ENCODE data around the gene MSH2. TPM values are rescaled to one million over a fixed set of nuclear protein-coding genes. Genes with fewer than 3 reads are reported as not detected.

MSH2 gene
- total RNA-seq, 1 donor from 2014 or later, result 56.5 TPM

DNA sequence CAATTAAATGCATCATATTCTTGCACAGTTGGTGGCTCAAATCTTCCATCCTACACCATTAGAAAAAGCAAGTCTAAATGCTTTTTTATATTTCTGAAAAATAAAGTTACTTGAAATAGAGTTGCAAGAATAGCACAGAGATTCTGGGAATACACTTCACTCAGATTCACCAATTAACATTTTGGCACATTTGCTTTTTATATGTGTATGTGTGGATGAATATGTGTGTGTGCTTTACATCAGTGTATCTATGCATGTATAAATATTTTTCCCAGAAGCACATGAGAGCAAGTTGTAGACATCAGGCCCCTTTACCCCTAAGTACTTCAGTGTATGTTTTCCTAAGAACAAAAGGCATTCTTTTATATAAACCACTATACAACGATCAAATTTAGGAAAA is 27.6 kb upstream of the MSH2 start:
- peaks cover 5% of the 10 kb centered on the region for H3K27me3 Mint-ChIP-seq (ENCODE audit: unreplicated experiment)
- no peak for DNase-seq (ENCODE audit: low spot score)
- TF ChIP-seq, protein P1, sequence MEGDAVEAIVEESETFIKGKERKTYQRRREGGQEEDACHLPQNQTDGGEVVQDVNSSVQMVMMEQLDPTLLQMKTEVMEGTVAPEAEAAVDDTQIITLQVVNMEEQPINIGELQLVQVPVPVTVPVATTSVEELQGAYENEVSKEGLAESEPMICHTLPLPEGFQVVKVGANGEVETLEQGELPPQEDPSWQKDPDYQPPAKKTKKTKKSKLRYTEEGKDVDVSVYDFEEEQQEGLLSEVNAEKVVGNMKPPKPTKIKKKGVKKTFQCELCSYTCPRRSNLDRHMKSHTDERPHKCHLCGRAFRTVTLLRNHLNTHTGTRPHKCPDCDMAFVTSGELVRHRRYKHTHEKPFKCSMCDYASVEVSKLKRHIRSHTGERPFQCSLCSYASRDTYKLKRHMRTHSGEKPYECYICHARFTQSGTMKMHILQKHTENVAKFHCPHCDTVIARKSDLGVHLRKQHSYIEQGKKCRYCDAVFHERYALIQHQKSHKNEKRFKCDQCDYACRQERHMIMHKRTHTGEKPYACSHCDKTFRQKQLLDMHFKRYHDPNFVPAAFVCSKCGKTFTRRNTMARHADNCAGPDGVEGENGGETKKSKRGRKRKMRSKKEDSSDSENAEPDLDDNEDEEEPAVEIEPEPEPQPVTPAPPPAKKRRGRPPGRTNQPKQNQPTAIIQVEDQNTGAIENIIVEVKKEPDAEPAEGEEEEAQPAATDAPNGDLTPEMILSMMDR (IDR thresholded peaks at IDR 0.05; ENCODE audit: unreplicated experiment), result no peak
- peaks cover 15% of the 10 kb centered on the region for H3K36me3 Mint-ChIP-seq (ENCODE audit: low read depth, unreplicated experiment)
- H3K4me1 Mint-ChIP-seq (ENCODE audit: unreplicated experiment), result peaks cover 10% of the 10 kb centered on the region
- no peak overlapping the region for H3K4me3 Mint-ChIP-seq (ENCODE audit: unreplicated experiment)
- H3K27ac Mint-ChIP-seq (ENCODE audit: unreplicated experiment), result no peak overlapping the region
- no peaks in the 10 kb centered on the region for H3K9me3 Mint-ChIP-seq (ENCODE audit: unreplicated experiment)

DNA sequence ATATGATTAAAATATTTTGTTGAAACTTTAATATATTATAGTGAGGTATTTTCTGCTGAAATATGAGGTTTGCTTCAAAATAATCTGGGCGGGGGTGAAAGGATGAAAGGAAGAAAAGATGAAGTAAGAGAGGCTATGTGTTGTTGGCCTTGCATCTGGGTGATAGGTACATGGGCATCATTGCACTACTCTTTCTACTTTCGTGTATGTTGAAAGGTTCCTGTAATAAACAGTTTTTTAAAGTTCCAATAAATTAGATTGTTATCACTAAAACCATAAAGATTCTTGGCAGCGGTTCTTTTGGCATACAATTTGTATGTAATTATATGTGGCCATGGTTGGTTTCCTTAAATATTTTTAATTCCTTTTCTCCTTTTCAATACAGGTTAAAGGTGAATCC is 23.6 kb upstream of the MSH2 start:
- Mint-ChIP-seq H3K4me1 (ENCODE audit: unreplicated experiment) (peaks cover 4% of the 10 kb centered on the region), H3K36me3 (ENCODE audit: low read depth, unreplicated experiment) (peaks cover 24% of the 10 kb centered on the region), H3K9me3 (ENCODE audit: unreplicated experiment) (no peaks in the 10 kb centered on the region), H3K27ac (ENCODE audit: unreplicated experiment) (no peak overlapping the region), H3K27me3 (ENCODE audit: unreplicated experiment) (no peaks in the 10 kb centered on the region), H3K4me3 (ENCODE audit: unreplicated experiment) (no peak overlapping the region)
- TF ChIP-seq, protein P1 (IDR thresholded peaks at IDR 0.05; ENCODE audit: unreplicated experiment), result no peak
- no peak for DNase-seq (ENCODE audit: low spot score)

DNA sequence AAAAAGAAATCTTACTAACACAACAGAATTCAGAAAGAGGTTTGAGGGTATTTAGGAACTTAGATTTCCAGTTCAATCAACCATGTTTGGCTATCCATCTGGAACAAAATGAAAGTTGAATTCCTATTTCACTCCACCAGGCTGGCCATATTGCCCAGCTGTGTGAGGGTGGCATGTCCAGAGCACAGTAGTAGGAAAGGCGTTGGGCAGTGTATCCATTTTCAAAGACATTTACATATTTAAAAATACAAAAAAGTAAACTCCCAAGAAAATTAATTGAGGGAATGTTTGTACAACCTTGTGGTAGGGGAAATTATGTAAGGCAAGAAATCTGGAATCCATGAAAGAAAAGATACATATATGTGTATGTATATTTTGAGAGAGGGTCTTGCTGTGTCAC is 21.5 kb upstream of the MSH2 start:
- no peaks in the 10 kb centered on the region for H3K9me3 Mint-ChIP-seq (ENCODE audit: unreplicated experiment)
- H3K27ac Mint-ChIP-seq (ENCODE audit: unreplicated experiment), result no peak overlapping the region
- peaks cover 19% of the 10 kb centered on the region for H3K36me3 Mint-ChIP-seq (ENCODE audit: low read depth, unreplicated experiment)
- no peak for DNase-seq (ENCODE audit: low spot score)
- no peak overlapping the region for H3K4me3 Mint-ChIP-seq (ENCODE audit: unreplicated experiment)
- TF ChIP-seq, protein P1 (IDR thresholded peaks at IDR 0.05; ENCODE audit: unreplicated experiment), result no peak
- peaks cover 4% of the 10 kb centered on the region for H3K4me1 Mint-ChIP-seq (ENCODE audit: unreplicated experiment)
- H3K27me3 Mint-ChIP-seq (ENCODE audit: unreplicated experiment), result no peaks in the 10 kb centered on the region

DNA sequence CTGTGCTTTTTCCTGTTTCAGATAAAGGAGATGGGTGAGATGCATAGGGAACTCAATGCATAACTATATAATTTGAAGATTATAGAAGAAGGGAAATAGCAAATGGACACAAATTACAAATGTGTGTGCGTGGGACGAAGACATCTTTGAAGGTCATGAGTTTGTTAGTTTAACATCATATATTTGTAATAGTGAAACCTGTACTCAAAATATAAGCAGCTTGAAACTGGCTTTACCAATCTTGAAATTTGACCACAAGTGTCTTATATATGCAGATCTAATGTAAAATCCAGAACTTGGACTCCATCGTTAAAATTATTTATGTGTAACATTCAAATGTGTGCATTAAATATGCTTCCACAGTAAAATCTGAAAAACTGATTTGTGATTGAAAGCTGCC is 16.4 kb upstream of the MSH2 start:
- TF ChIP-seq, protein P1 (IDR thresholded peaks at IDR 0.05; ENCODE audit: unreplicated experiment), result no peak
- Mint-ChIP-seq H3K27ac (ENCODE audit: unreplicated experiment) (no peak overlapping the region), H3K4me3 (ENCODE audit: unreplicated experiment) (no peak overlapping the region), H3K9me3 (ENCODE audit: unreplicated experiment) (no peaks in the 10 kb centered on the region), H3K27me3 (ENCODE audit: unreplicated experiment) (peaks cover 4% of the 10 kb centered on the region), H3K36me3 (ENCODE audit: low read depth, unreplicated experiment) (peaks cover 9% of the 10 kb centered on the region), H3K4me1 (ENCODE audit: unreplicated experiment) (peaks cover 14% of the 10 kb centered on the region)
- DNase-seq (ENCODE audit: low spot score), result no peak

DNA sequence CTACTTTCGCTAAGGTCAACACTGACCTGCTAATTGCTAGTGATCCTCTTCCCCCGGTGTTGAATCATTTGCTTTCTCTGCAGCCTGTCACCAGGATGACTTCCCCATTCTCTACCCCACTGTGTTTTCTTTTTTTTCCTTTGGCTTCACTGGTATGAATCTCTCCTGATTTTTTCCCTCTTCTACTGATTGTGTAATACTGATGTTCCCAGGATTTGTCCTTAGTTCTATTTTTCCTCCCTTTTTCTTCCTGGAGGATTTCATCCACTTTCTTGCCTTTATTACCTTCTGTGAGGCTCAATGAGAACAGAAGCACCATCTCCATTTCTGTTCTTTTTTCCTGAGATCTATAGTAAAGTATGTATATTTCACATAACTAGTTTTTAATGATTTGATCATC is 14.1 kb upstream of the MSH2 start:
- Mint-ChIP-seq H3K36me3 (ENCODE audit: low read depth, unreplicated experiment) (peaks cover 4% of the 10 kb centered on the region), H3K4me3 (ENCODE audit: unreplicated experiment) (no peak overlapping the region), H3K27ac (ENCODE audit: unreplicated experiment) (peak overlapping the region; percentile 34), H3K4me1 (ENCODE audit: unreplicated experiment) (peaks cover 14% of the 10 kb centered on the region), H3K9me3 (ENCODE audit: unreplicated experiment) (no peaks in the 10 kb centered on the region), H3K27me3 (ENCODE audit: unreplicated experiment) (peaks cover 4% of the 10 kb centered on the region)
- TF ChIP-seq, protein P1 (IDR thresholded peaks at IDR 0.05; ENCODE audit: unreplicated experiment), result no peak
- DNase-seq (ENCODE audit: low spot score), result no peak
